HG02943 (cell line): Measurements from ENCODE around the gene GIT2.
"Not testable (repeated sequence)": the region's sequence is repeated elsewhere in the genome, so short reads cannot be mapped to it uniquely, and the experiment has no call there.

Experiments
- ATAC-seq: cut with Tn5 transposase; IDR thresholded peaks from one replicate; pipeline ENCODE4 v1.9.1; 2021; ENCODE audit warnings: mild to moderate bottlenecking, low read depth, moderate library complexity; ENCODE audit not compliant: unreplicated experiment

The GIT2 gene

GRCh38 chr12:109986236-109986635 lies 9.9 kb downstream of the GIT2 start:
- ATAC-seq, result not testable (repeated sequence)

- ATAC-seq, result no peak
Measured at GRCh38 chr12:109983432-109984142, 12.6 kb downstream of the GIT2 start.

GRCh38 chr12:109982210-109982609 lies 14.0 kb downstream of the GIT2 start:
- no peak for ATAC-seq

- ATAC-seq, result no peak
Measured at GRCh38 chr12:109981311-109981710, 14.9 kb downstream of the GIT2 start.

GRCh38 chr12:109972821-109973220 lies 23.3 kb downstream of the GIT2 start:
- ATAC-seq, result no peak

- ATAC-seq, result no peak
Measured at GRCh38 chr12:109968801-109969200, 27.4 kb downstream of the GIT2 start.

DNA sequence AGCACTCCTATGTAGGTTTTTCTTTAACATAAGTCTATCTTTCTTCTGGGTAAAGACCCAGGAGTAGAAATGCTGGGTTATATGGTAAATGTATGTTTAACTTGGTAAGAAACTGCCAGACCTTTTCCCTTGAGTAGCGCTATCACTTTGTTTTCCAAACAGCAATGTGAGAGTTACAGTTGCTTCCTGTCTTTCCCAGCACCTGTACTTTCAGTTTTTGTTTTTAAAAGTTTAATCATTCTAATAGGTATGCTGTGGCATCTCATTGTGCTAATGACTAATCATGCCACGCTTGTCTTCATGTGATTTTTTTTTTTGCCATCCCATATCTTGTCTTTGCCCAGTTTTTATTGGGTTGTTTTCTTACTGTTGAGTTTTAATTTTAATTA lies 28.1 kb downstream of the GIT2 start:
- ATAC-seq, result no peak

DNA sequence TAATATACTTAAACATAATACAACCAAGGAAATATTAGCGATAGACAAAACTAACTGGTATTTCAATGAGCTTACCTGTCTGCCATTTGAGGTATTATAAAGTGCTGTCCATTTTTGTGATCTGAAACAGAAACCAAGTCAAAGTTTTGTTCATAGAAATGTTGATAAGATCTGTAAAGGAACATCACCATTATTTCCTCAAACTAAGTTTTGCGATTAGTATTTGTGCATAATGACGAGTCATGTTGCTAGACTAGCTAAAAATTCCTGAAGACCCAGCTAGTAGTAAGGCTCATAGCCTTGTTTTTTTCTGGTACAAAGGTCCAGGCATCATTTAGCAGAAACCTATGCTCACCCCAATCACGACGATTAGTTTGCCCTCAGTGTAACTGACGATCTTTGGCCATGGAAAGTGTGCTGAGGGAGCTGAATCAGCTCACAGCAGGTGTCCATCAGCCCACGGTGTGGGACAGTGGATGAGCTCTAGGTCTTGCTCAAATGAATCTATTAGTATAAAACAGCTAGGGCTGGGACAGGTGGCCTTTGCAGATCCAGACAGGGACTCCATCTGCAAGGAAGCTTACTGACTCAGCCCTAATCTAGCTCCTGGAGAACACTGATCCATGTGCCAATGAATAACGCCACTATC lies 28.7 kb downstream of the GIT2 start:
- no peak for ATAC-seq

GRCh38 chr12:109966546-109966945 lies 29.6 kb downstream of the GIT2 start:
- no peak for ATAC-seq

DNA sequence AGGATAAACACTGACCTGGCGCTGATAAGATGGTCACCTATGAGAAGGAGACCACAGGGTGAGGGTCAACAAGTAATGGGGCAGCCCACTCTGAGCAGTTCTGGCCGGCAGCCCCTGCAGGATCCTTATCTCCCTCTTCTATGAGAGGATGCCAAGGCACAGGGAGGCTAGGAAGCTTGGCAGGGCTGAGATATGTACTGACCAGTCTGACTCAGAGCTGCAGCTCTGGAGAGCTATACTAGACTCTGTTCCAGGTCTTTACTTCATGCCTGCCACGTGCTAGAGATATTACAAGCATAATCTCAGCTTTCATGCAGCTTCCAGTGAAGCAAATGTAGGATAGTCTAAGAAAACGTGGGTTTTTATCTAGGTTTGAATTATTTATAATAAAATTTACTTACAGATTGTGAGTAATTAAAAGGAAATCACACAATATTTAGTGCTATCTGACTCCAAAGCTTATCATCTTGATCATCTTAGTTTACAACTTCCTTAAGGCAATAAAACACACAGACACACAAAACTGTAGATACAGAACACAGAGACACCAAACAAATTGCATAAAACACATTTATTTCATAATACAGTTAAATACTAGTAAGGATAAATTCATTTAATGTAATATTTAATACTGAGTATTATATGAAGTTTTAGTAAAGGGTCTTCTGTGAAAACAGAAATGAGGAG lies 32.3 kb downstream of the GIT2 start:
- ATAC-seq, result no peak

- ATAC-seq, result no peak
Measured at GRCh38 chr12:109963330-109963729, 32.8 kb downstream of the GIT2 start.

DNA sequence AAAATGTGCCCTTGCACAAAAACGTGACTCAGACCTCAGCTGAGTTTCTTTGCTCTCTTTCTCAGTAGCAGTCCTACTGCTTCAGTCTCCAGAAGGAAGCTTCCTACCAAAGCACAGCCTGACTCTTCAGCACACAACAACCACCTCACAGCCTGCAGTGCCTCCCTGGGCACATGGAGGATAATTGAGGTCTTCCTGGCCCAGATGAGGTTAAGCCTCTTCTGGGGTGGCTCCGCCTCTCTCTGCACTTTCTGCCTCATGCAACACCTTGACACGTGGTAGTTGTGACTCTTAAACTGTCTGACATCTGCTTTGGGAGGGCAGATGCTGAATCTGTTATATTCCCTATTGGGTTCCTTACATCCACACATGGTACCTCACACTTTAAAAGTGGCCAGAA lies 33.8 kb downstream of the GIT2 start:
- no peak for ATAC-seq

- ATAC-seq, result no peak
Measured at GRCh38 chr12:109961612-109962011, 34.6 kb downstream of the GIT2 start.

- ATAC-seq, result no peak
Measured at GRCh38 chr12:109961201-109961600, 35.0 kb downstream of the GIT2 start.

DNA sequence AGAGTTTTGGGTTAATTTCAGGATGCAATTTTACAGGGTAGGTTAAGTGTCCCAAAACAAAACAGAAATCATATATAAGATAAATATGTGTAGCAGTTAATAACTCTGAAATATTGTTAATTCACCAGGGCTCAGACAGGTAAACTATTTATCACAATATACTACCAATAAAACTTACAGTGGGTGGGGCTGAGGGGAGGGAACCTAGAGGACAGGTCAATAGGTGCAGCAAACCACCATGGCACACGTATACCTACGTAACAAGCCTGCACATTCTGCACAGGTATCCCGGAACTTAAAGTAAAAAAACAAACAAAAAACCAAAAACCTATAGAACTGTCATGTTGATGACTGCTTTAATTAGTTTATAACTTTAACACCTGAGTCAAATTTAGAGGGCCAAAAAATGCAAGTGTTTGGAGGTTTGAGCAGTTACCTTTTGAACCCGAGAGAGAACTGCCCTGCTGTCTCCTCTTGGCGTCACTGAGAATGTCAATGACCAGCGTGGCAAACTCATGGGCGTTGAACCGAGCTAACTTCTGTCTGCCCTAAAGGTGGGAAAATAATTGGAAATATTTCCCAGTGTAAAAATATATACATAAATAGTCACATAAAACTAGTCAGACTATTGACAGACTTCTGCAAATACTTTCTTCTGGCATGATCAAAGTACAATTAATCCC lies 36.6 kb downstream of the GIT2 start:
- ATAC-seq, result no peak

GRCh38 chr12:109958374-109958773 lies 37.8 kb downstream of the GIT2 start:
- no peak for ATAC-seq

DNA sequence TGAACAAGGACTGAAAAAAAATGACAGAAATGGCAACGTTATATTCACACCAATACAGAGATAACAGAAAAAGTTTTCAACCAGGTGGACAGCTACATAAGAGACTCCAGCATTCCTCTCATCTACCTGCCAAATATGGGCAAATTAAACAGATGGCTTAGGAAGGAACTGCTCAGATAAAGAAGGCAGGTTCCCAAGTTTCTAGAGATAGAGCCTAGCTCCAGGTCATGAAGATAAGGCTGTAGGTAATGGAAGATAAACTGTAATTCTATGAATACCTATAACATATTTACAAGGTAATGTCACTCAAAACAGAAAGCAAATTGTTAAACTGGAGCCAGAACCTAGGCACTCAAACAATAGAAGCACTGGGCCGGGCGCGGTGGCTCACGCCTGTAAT lies 42.5 kb downstream of the GIT2 start:
- no peak for ATAC-seq

- no peak for ATAC-seq
Measured at GRCh38 chr12:109952873-109953272, 43.3 kb downstream of the GIT2 start.

GRCh38 chr12:109952160-109952858 lies 43.9 kb downstream of the GIT2 start:
- ATAC-seq, result no peak

GRCh38 chr12:109951751-109952150 lies 44.4 kb downstream of the GIT2 start:
- ATAC-seq, result no peak

GRCh38 chr12:109951136-109951535 lies 45.0 kb downstream of the GIT2 start:
- ATAC-seq, result no peak
